Gastroesophageal sphincter (tissue), 4 donors: ENCODE results near the gene SUB1. TPM values are rescaled to one million over a fixed set of nuclear protein-coding genes. Genes with fewer than 3 reads are reported as not detected.
"Not testable (repeated sequence)": the region's sequence is repeated elsewhere in the genome, so short reads cannot be mapped to it uniquely, and the experiment has no call there.

Source experiments
- ATAC-seq: fragments of 150-250 bp; one replicate; pipeline ENCODE4 v1.9.1; 2016; ENCODE audit warnings: mild to moderate bottlenecking, moderate library complexity
- H3K27ac ChIP-seq, 4 donors: fragments of 200-600 bp; sonication (generic) in 3 of 4; 1 replicate in 3 of 4; 2 replicates in 1 of 4; pipeline ENCODE4 v1.5.1; 2016 to 2019
- H3K27me3 ChIP-seq: fragments of 200-600 bp; sonication (generic); one replicate; pipeline ENCODE4 v1.5.1; 2019
- H3K36me3 ChIP-seq, 2 donors: fragments of 200-600 bp; sonication (generic); one replicate each; pipeline ENCODE4 v1.5.1; 2019; ENCODE audit warnings: control low read depth in 1 of 2
- H3K4me1 ChIP-seq, 3 donors: fragments of 200-600 bp; sonication (generic); 1 replicate in 2 of 3; 2 replicates in 1 of 3; pipeline ENCODE4 v1.5.1; 2016 to 2019; ENCODE audit warnings: control low read depth in 2 of 3
- H3K4me3 ChIP-seq, 2 donors: fragments of 200-600 bp; sonication (generic); one replicate each; pipeline ENCODE4 v1.5.1; 2019; ENCODE audit warnings: mild to moderate bottlenecking in 1 of 2, moderate library complexity in 1 of 2
- H3K9me3 ChIP-seq, 3 donors: fragments of 200-600 bp; sonication (generic); one replicate each; pipeline ENCODE4 v1.5.1; 2017 to 2019; ENCODE audit warnings: control low read depth in 2 of 3
- EP300 ChIP-seq: sonication (generic); formaldehyde crosslinking; IDR thresholded peaks from one replicate; pipeline ENCODE4 v1.6.1; 2017; ENCODE audit warnings: antibody characterized with exemption, mild to moderate bottlenecking
- POLR2A ChIP-seq, 2 donors: fragments of 450-650 bp; IDR thresholded peaks; one replicate each; pipeline ENCODE4 v1.6.1; 2017; ENCODE audit warnings: antibody characterized with exemption in 2 of 2, mild to moderate bottlenecking in 2 of 2, moderate library complexity in 1 of 2
- POLR2AphosphoS5 ChIP-seq: sonication (generic); formaldehyde crosslinking; IDR thresholded peaks from one replicate; pipeline ENCODE4 v1.6.1; 2017; ENCODE audit warnings: antibody characterized with exemption
- WGBS, 2 donors: methylation state at CpG; one replicate each; pipeline ENCODE4 v1.1.5; 2018; ENCODE audit warnings: low coverage in 1 of 2; 5-methylcytosine and 5-hydroxymethylcytosine counted together
- total RNA-seq, 4 donors: library from RNA; depleted of rRNA; stranded (reverse); fragments of >200 nt; gene quantifications; one replicate each; pipeline ENCODE4 v1.1.0, GENCODE V29; 2016
- TF ChIP-seq, protein P1 (sequence below), 4 experiments: fragments of 200-600 bp in 2 of 4; fragments of 450-650 bp in 2 of 4; sonication (generic) in 1 of 4; IDR thresholded peaks; one replicate each; pipeline ENCODE4 v1.5.1; 2017 to 2019; ENCODE audit warnings: antibody characterized with exemption in 4 of 4, mild to moderate bottlenecking in 2 of 4, moderate library complexity in 2 of 4

The SUB1 gene
- total RNA-seq, 4 donors from 2014 or later, result 122 to 221 (median 149) TPM

DNA sequence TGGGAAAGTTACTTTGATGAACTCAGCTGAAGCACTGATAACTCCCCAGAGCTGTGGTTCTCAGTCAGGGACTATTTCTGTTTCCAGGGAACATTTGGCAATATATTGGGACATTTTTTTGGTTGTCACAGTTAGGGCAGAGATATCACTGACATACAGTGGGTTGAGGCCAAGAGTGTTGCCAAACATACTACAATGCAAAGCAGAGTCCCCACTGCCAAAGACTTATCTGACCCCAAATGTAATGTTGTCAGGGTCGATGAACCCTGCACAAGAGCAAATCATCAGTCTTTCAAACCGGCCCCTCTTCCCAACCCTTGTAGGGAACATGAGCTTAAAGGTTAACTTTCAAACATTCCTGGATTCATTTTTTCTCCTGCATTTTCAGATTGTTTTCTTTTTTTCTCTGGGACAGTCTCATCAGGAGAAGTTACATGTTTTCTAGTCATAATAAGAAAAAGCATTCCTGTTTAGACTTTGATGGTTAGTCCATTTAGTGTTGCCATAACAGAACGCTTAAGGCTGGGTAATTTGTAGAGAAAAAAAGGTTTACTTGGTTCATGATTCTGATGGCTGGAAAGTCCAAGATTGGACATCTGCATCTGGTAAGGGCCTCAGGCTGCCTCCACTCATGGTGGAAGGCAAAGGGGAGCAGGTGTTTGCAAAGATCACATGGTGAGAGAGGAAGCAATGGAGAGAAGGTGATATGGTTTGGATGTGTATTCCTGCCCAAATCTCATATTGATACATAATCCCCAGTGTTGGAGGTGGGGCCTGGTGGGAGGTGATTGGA lies 18.8 kb upstream of the SUB1 start:
- no peaks in the 10 kb centered on the region for H3K4me1 ChIP-seq
- peaks cover 0 to 9% (median 0%) of the 10 kb centered on the region in 3 donors for H3K9me3 ChIP-seq
- ATAC-seq, result no peak
- H3K4me3 ChIP-seq, result no peak overlapping the region
- H3K36me3 ChIP-seq, result no peaks in the 10 kb centered on the region
- no peak overlapping the region for H3K27ac ChIP-seq
- H3K27me3 ChIP-seq, result no peaks in the 10 kb centered on the region
- TF ChIP-seq, protein P1, sequence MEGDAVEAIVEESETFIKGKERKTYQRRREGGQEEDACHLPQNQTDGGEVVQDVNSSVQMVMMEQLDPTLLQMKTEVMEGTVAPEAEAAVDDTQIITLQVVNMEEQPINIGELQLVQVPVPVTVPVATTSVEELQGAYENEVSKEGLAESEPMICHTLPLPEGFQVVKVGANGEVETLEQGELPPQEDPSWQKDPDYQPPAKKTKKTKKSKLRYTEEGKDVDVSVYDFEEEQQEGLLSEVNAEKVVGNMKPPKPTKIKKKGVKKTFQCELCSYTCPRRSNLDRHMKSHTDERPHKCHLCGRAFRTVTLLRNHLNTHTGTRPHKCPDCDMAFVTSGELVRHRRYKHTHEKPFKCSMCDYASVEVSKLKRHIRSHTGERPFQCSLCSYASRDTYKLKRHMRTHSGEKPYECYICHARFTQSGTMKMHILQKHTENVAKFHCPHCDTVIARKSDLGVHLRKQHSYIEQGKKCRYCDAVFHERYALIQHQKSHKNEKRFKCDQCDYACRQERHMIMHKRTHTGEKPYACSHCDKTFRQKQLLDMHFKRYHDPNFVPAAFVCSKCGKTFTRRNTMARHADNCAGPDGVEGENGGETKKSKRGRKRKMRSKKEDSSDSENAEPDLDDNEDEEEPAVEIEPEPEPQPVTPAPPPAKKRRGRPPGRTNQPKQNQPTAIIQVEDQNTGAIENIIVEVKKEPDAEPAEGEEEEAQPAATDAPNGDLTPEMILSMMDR (IDR thresholded peaks at IDR 0.05), result no peak
- no peak for TF ChIP-seq POLR2AphosphoS5
- 77 to 80% methylated on average over 2 to 3 of the region's 3 CpGs for WGBS, 2 donors

DNA sequence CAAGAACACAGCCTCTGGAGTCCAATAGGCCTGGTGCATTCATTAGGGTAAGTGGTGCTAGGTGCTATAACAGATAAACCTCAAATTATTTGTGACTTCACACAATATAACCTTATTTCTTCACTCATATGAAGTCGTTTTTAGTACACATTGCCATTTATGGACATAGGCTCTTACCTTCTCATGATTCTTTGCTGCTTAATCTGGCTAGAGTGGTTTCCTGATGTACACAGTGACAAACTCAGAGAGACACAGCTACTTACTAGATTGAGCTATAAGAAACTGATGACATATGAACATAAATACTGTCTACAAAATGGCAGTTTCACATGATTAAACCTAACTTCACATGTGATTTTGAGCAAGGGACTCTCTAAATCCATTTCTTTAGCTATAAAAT lies 14.2 kb upstream of the SUB1 start:
- H3K27me3 ChIP-seq, result no peaks in the 10 kb centered on the region
- no peak for TF ChIP-seq POLR2AphosphoS5
- TF ChIP-seq, protein P1 (IDR thresholded peaks at IDR 0.05), result no peak
- no peak for TF ChIP-seq POLR2A (IDR thresholded peaks at IDR 0.05)
- TF ChIP-seq EP300, result no peak
- H3K9me3 ChIP-seq, result peaks cover 0 to 9% (median 0%) of the 10 kb centered on the region in 3 donors
- H3K36me3 ChIP-seq, result no peaks in the 10 kb centered on the region
- no peak for ATAC-seq
- no peak overlapping the region for H3K27ac ChIP-seq
- WGBS, 2 donors, result 50 to 73% methylated on average over 1 of the region's 1 CpG
- no peak overlapping the region for H3K4me3 ChIP-seq
- H3K4me1 ChIP-seq, result no peaks in the 10 kb centered on the region

DNA sequence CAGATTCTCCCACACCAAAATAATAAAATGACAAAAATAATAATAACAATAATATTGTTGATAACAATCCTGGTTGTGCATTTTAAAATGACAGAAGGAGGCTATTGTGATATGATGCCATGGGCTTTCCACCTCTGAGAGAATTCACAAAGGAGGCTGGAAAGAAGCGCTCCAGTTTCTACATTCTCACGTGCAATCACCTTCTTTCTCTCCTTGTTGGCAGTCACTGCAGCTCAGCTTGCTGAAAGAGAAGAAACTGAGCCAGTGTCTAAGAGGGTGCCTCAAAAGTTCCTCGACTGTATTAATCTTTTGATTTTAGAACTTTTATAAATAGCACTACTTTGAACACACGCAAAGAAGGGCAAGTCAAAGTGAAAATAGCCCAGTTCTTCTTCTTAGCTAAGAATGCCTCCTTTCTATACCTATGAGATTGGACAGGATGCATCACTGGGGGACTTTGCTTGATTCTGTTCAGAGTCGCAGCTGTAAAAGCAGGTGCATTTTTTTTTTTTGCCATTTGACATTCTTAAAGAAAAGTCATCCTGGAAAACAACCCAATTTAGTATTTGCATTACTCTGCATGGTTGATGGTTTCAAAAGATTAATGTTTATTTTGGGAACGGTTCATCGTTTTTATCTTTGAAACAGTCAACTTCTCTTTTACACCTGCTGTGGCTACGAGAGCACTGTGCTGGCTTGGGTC lies 12.4 kb upstream of the SUB1 start:
- H3K9me3 ChIP-seq, result no peaks in the 10 kb centered on the region
- ATAC-seq, result no peak
- H3K27ac ChIP-seq, result no peak overlapping the region
- WGBS, 2 donors, result 59% methylated on average over 5 to 8 of the region's 8 CpGs
- no peak overlapping the region for H3K4me3 ChIP-seq
- TF ChIP-seq, protein P1 (IDR thresholded peaks at IDR 0.05), result no peak
- no peak for TF ChIP-seq POLR2AphosphoS5
- no peak for TF ChIP-seq POLR2A (IDR thresholded peaks at IDR 0.05)
- TF ChIP-seq EP300, result no peak
- H3K4me1 ChIP-seq, result no peaks in the 10 kb centered on the region
- H3K27me3 ChIP-seq, result no peaks in the 10 kb centered on the region
- no peaks in the 10 kb centered on the region for H3K36me3 ChIP-seq

DNA sequence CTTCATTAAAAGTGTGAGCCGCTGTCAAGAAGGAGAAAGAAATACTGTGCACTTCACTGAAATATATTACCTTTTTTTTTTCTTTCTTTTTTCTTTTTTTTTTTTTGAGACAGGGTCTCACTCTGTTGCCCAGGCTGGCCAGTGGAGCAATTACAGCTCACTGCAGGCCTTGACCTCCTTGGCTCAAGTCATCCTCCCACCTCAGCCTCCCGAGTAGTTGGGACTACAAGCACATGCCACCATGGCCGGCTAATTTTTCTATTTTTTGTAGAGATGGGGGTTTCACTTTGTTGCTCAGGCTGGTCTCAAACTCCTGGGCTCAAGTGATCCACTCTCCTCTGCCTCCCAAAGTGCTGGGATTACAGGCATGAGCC lies 11.9 kb upstream of the SUB1 start:
- H3K27ac ChIP-seq, ATAC-seq, H3K27me3 ChIP-seq, H3K36me3 ChIP-seq, H3K4me3 ChIP-seq, H3K9me3 ChIP-seq, H3K4me1 ChIP-seq: not testable (repeated sequence)
- WGBS, 2 donors, result 83 to 94% methylated on average over 2 to 3 of the region's 3 CpGs

DNA sequence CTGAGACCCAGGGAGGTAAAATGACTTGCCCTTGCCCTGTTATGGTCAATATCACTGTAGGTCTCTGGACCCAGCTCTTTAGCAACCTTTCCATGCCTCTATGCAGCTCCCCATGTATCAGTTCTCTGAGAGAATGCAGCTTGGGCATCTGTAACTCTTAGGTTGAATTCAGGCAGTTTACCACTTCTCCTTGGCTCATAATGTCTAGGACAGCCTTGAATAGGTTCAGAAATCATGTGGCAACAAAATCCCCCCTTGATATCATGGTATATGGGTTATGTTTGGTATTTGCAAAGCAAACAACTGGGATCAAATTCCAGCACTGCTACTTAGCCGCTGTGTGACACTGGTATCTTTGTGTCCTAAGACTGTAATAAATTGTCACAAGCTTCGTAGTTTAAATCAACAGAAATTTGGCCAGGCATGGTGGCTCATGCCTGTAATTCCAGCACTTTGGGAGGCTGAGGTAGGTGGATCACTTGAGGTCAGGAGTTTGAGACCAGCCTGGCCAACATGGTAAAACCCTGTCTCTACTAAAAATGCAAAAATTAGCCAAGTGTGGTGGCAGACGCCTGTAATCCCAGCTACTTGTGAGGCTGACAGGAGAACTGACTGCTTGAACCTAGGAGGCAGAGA lies 10.7 kb upstream of the SUB1 start:
- no peaks in the 10 kb centered on the region for H3K27me3 ChIP-seq
- H3K36me3 ChIP-seq, result no peaks in the 10 kb centered on the region
- WGBS, 2 donors, result 44% methylated on average over 1 of the region's 3 CpGs; no CpG with 5 or more reads in 1 of the 2 donors
- H3K9me3 ChIP-seq, result no peaks in the 10 kb centered on the region
- ATAC-seq, result no peak
- H3K27ac ChIP-seq, result no peak overlapping the region
- no peaks in the 10 kb centered on the region for H3K4me1 ChIP-seq
- TF ChIP-seq POLR2AphosphoS5, result no peak
- TF ChIP-seq, protein P1 (IDR thresholded peaks at IDR 0.05), result no peak
- TF ChIP-seq EP300, result no peak
- no peak for TF ChIP-seq POLR2A (IDR thresholded peaks at IDR 0.05)
- H3K4me3 ChIP-seq, result no peak overlapping the region
